T-helper 22 cell (primary cell): Measurements from ENCODE around the gene ARL6IP5.

Experiments used
- DNase-seq: peaks from one replicate; pipeline ENCODE4 v3.0.0-alpha.2; 2020; ENCODE audit warnings: low read depth

ARL6IP5 gene

DNA sequence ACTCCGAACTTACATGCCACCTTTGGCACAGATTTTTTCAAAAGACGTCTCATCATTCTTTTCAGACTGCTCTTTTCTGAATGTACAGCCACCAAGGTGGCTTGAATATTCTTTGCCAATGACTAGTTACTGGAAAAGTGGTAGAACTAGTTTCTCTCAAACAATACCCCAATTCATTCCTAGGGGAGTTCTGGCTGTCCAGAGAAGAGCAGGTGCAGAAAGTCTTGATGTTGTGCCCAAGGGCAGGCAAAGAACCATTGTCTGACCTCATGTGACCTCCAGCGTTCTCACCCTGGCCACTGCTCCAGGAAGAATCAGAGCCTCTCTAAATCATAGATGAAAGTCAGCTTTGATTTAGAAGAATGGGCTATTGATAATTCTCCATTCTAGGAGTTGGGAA, 32.2 kb downstream of the ARL6IP5 start:
- DNase-seq = no peak

DNA sequence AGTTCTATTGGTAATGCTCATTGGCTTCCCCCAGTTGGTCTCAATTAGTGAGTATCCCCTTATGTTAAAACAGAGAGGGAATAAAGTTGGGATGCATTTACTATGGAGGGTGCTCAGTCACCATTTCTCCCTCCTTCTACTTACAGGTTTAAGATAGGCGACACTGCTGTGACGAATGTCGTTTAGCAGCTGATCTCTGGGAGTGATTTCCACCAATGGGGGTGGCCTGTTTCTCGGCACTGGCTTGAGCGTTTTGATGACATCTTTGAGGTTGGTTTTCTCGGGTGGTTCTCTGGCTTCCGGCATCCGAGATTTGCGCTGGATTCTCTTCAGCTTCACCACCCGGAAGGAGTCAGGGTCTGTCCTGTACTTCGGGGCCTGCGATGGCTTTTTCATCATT, 33.8 kb downstream of the ARL6IP5 start:
- no peak for DNase-seq

DNA sequence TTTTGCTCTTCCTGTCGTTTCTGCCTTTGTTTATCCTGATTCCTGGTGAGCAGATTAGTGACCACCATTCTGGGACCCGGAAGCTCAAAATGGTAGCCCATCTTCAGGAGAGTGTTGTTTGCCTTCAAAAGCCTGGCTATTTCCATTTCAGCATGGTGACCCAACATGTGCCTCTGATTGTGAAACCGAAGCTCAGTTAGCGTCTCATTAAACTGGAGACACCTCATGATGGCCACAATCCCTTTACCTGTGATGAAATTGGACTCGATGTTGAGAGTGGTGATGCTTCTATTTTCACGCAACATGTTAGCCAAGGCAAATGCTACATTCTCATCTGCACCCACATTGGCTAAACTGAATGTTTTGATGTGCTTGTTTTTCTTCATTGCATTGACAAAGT, 34.4 kb downstream of the ARL6IP5 start:
- no peak for DNase-seq

DNA sequence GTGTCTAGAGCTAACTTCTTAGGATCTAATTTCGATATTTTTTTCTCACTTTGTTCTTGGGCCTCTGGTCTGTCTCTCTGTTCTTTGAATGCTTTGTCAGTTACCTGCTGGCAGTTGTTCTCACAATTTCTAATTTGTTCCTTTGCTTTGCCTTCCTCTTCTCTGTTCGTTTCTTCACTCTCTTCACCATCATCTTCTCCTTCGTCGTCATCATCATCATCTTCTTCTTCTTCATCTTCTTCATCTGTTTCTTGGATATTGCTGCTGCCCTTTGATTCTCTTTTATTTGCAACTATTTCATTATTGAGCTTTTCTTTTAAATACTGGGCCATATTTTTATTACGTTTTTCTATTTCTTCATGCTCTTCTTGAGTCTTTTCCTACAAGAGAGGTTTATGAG, 34.9 kb downstream of the ARL6IP5 start:
- no peak for DNase-seq

DNA sequence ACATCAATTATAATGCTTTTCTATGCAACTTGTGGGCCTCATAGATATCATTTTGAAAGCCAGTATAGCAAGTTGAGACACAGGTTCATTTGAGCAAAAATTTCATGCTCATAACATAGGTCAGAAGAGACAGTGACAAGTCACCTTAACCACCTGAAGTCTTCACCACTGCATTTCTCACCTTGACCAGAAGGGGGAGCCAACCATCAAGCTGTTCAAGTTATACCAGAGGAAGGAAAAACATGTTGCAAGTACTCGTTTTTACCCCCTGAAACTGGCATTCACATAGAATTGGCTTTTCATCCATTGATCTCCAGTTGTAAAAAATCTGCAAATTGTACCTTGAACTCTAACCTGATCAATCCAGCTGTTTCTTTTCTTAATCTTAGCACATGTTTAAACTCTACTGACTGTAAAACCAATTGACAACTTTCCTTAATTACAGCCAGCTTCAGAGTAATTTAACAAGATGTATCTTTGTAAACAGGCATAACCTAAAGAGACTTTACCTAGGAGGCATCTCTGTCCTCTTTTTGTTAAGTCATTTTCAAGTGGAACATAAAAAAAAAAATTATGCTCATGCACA, 36.2 kb downstream of the ARL6IP5 start:
- peak; percentile 49 for DNase-seq

DNA sequence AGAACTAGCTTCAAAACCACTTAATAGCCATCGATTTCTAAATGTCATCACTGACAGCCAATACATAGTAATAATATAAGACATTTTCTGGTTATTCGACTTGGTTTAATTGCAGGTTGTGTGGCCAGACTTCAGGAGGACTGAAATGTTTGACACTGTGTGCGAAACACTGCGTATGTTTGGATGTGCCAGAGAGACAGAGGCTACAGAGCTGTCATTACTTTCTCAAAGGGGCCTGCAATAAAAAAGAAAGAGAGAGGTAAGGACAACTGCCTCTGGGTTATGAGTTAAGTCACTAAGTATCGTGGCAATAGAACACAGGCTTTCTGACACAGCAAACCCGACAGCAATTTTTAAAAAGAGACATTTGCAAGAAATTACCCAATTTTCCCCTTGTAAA, 36.8 kb downstream of the ARL6IP5 start:
- DNase-seq = no peak

DNA sequence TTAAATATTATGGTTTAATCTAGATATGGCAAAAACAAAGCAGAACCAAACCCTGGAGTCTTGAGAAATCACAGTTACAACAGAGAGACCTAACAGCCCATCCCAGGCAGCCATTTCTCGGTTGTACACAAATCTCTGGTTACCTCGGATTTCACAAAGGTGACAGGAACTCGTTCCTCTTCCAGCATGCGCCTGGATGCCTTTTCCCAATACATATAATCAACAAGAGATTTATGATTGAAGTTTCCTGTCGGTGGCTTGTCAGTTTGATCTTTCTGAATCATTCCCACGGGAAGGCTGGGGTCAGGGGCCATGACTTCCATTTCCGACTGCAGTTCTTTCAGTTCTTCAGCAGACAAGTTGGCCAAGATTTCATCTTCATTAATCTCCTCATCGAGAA, 37.2 kb downstream of the ARL6IP5 start:
- no peak for DNase-seq

DNA sequence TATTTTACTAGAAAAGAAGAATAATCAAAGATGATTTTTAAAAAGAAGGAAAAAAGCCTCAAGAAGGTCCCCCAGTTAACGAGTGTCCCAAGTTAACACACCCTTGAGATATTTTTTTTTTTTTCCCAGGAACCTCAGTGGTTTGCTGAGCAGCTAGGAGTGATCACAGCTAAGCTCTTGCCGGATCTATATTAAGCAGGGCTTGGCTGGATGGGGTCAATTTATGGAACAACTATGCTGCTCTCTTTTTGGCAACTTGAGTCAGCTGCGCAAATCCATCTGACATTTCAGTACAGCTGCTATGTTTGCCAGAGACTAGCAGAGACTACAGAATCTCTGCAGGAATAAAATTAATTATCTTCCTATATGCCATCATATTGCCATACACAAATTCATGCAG, 37.7 kb downstream of the ARL6IP5 start, which contains the start of gene LMOD3:
TSS of gene LMOD3 (minus strand) at position 193 of the 400 bp plus-strand sequence. CDS start 209 bp downstream, outside the sequence.
- DNase-seq = no peak

DNA sequence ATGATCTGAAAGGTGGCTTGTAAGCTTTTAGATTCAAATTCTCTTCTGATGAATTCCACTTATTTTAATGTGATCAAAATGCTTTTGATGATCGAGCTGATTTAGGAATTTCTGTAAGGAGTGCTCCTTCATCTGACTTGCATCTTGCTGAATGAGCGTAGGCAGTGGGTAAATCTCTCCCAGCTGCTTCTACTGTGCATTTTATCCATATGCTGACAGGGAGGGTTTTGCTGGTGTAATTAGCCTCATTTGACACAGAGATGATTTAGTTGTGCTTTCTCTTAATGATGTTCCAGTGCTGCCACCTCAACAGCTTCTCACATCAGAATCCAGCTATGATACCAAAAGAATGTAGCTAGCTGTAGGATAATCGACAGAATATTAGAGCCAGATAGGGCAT, 41.5 kb downstream of the ARL6IP5 start:
- no peak for DNase-seq

DNA sequence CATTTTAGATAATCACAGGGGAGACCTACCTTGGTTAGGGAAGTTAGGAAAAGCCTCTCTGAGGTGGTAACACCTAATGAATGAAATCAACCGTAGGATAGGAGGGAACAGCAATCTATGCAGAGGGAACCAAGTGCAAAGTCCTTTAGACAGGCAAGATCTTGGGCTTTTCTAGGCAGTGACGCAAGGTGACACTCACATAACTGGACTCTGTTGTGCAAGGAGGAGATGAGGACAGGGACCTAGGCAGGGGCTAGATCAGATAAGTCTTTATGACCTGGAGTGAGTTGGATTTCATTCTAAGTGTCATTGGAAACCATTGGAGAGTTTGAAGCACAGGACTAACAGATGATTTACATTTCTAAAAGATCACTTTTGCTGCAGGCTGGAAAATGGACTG, 42.3 kb downstream of the ARL6IP5 start:
- DNase-seq = no peak

DNA sequence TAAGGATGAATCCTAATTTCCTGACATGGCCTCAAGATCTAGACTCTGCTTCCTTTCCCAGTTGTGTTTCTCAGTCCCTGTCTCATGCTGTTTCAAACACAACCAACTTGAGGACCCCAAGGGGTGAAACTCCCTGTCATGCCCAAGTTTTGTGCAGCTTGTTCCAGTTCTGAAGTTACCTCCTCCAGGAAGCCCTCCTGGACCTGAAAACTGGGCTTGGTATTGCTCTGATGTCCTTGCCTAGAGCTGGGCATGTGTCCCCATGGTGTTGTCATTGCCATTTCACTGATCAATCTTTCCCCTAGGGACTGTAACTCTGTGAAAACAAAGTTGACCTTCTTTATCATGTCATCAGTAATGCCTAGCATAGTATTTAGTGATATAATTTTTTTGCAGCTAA, 43.8 kb downstream of the ARL6IP5 start:
- no peak for DNase-seq

DNA sequence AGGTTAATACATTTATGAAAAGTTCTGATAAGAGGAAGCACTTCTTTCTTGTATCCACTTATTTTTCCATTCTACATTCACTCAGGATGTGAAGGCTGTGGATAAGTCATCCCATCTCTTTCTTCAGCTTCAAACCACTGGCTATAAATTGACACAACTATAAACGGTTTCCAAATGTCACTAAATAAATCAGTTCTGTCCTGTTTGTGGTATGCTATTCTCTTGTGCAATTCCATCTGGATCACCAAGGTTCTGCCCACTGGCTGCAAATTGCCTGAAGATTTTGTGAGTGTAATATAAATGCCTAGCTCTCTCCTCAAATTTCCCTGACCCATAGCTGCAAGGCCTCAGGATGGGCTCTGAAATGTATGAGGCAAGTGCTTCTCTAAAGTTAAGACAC, 44.8 kb downstream of the ARL6IP5 start:
- DNase-seq = no peak

DNA sequence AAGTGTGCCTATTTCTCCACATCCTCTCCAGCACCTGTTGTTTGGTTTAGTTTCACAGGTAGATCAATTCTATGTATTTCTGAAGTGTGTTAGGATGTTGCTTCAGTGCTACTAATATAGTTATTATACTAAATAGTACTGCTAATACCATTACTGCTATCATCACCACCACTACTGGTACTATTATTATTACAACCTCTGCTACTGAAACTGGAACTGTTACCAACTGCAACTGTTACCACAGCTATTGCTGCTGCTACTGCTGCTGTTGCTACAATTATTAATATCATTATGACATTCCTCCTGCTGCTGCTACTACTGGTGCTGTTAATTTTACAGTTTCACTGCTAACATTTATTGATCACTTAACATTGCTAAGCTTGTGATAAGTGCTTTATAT, 46.0 kb downstream of the ARL6IP5 start:
- DNase-seq = no peak

DNA sequence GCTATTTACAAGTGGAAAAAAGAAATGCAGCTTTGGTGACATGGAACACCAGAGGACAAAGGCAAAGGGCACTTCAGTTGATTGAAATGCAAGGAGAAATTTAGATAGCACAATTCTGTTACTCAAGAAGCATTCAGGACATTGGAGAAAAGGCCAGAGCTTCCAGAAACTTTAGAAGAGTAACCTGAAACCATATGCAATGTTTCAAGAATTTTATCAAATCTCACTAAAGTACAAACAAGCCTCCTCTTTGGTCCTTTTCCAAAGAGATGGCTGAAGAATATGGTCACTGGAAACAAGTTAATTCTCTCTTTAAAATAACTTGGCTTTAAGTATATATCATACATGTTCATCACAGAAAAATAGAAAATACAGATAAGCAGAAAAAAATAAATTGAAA, 52.3 kb downstream of the ARL6IP5 start:
- DNase-seq = no peak

DNA sequence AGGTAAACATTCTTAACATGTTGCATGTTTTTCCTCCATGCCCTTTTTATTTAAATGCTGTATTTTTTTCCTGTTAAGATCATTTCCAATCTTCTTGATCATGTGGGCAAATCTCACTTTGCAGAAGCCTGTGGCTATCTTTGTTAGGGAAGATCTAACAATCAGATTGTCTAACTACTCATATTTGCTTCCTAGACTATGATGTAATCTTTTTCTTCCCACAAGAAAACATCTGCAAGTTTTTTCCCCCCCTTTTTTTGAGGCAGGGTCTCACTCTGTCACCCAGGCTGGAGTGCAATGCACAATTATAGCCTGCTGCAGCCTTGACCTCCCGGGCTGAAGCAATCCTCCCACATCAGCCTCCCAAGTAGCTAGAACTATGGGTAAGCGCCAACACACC, 52.7 kb downstream of the ARL6IP5 start:
- DNase-seq = no peak

DNA sequence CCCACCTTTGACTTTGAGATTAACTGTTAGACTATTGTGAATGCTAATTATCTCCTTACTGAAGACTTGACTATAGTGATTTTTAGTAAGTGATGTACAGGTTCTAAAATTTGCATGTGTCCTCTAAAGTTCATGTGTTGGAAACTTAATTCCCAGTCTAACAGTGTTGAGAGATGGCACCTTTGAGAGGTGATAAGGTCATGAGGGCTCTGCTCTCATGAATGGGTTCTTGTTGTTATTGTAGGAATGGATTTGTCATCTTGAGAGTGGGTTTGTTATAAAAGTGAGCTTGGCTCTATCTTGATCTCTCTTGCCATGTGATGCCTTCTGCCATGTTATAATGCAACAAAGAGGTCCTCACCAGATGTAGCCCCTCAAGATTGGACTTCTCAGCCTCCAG, 56.6 kb downstream of the ARL6IP5 start:
- DNase-seq = no peak

DNA sequence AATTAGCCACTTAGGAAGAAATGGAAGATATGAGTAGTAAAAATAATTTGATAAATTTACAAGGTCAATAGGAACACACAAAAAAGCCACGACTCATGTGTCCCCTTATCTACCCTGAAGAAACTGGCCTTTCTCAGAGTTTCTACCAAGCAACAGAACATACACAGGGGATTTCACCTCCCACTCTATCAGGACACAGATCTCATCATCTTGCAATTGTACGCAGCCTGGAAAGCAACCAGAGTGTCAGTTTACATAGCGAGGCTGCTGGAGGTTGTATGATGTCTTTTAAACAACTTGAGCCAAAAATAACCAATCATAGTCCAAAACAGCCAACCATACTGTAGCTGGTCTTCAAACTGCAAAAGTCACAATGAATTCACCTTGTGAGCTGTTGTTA, 57.4 kb downstream of the ARL6IP5 start:
- no peak for DNase-seq

DNA sequence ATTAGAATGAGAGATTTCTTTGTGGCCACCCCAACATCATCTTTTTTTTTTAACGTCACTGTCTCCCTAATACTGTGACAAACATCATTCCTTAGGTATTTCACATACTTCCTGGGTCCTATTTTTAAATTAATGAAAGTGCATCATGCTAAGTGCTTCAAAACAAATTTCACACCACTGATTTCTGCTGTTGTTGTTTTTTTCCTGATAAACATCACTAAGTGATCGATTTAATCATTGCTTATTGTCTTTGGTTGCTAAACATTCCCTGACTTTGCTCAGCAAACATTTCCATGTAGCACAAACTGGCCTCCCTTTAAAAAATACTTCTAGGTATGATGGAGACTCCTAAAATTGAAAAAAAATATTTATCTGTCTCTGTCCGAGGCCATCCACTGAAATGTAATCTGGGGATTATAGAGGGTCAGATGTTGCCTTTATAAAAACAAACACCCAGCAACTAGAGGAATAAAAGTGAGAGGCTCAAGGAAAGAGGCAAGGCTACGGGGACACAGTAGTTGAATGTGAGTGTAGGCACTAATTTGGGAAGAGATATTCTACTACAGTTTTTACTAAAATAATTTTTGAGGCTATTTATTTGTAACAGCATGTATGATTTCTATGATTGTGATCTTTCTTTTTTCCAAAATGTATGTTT, 58.2 kb downstream of the ARL6IP5 start:
- DNase-seq = no peak

DNA sequence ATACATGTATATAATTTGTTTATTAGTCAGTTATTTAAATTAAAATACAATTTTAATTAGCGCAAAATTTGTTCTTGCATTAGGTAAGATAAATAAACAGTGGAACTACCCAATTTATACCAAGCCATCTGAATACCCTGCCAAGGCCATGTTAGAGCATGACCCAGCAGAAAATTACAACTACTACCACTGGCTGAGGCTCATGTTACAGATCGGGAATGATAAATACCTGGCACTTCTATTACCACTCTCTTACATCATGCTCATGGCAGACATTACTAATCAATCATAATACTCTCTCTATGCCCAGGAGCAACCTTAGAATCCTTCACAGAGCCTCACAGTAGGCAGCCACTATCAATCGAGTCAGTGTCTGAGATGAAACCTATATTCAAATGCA, 58.9 kb downstream of the ARL6IP5 start:
- DNase-seq = no peak

DNA sequence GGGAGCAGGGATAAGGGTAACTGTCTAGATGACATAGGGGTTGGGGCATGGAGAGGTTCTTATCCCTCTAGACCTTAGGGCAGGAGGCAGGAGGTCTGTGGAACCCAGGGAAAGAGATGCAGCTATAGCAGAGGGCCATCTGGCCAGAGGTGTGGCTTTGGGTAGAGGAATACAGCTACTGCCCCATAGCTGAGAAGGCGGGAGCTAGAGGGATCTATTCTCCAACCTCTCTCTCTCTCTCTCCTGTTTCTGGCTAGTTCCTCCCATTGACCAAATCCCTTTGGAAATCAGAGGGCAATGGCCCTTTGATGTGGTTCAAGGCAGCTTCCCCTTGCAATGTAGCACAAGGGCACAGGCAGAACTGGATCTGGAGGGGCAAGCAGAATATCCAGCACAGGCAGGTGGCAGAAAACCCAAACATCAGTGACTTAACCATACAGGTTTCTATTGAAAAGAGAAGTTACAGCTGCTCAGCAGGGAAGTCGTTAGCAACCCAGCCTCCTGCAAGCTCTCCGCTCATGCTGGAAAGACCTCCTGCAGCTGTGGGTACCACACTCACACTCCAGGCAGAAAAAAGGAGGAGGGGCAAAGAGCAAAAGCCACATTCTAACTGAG, 60.0 kb downstream of the ARL6IP5 start:
- no peak for DNase-seq

DNA sequence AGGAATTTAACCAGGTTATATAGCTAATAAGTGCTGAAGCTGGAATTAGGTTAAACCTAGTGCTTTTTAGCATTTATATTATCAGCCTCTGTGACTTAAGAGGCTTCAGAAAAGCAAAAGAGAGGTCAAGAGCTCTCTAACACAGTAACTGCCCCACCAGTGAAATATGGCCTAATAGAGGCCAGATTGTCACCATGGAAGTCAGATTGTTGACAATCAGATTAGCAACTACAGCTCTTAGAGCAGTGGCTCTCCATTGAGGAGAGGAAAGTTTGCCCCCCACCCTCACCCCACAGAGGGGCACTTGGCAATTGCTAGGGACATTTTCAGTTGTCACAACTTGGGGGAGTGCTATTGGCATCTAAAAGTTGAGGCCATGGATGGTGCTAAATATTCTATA, 61.0 kb downstream of the ARL6IP5 start:
- DNase-seq = no peak

DNA sequence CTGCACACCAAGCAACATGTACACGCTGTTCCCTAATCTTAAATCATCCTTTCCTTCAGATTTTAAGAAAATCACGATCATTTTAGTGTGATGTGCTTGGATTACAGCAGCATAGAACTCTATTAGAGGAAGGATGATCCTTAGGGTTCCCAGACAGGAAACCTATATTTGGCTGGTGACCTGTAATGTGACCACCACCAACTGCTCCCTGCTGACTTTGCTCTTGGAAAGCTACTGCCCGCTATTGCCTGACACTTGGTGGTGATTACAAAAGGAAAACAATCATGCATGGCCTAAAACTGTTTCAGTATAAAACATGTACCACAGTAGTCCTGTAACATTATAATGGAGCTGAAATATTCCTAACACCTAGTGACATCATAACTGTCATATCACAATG, 64.8 kb downstream of the ARL6IP5 start:
- DNase-seq = no peak
